ENCODE results near the gene BBS4.

BBS4 gene

DNA sequence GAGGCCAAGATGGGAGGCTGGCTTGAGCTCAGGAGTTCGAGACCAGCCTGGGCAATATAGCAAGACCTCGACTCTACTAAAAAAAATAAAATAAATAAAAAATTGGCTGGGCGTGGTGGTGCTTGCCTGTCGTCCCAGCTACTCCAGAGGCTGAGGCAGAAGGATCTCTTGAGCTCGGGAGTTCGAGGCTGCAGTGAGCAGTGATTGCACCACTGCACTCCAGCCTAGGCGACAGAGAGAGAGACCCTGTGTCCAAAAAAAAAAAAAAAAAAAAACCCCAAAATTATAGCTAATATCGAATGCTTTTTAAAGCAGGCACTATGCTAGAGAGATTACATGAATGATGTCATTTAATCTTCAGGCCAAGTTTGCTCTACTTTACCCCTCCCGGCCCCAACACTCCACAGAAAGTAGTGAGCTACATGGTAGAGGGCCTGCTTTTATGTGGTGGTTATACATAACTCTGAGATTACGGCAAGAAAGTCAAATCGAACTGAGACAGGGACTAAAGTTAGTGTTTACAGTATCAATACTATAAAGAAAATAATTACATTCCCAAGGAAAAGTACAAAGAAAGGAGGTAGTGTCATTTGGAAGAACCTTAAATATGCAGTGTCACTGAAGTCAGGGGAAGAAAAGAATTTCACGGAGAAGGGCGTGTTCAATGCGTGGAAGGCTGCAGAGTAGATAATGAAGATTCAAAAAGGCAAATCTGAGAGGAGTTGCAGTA lies 96.4 kb downstream of the BBS4 start:
- H3K4me3 ChIP-seq (ENCODE audit: low read depth, low read length), result peak overlapping the region; percentile 89
- TF ChIP-seq, protein P1, sequence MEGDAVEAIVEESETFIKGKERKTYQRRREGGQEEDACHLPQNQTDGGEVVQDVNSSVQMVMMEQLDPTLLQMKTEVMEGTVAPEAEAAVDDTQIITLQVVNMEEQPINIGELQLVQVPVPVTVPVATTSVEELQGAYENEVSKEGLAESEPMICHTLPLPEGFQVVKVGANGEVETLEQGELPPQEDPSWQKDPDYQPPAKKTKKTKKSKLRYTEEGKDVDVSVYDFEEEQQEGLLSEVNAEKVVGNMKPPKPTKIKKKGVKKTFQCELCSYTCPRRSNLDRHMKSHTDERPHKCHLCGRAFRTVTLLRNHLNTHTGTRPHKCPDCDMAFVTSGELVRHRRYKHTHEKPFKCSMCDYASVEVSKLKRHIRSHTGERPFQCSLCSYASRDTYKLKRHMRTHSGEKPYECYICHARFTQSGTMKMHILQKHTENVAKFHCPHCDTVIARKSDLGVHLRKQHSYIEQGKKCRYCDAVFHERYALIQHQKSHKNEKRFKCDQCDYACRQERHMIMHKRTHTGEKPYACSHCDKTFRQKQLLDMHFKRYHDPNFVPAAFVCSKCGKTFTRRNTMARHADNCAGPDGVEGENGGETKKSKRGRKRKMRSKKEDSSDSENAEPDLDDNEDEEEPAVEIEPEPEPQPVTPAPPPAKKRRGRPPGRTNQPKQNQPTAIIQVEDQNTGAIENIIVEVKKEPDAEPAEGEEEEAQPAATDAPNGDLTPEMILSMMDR (IDR thresholded peaks at IDR 0.05; ENCODE audit: low read depth, low read length, missing control alignments), result no peak
- DNase-seq (ENCODE audit: low read depth), result no peak
- in situ Hi-C loops (cut with HindIII; ENCODE audit: low sequenced_read_pairs), result no loop called here

DNA sequence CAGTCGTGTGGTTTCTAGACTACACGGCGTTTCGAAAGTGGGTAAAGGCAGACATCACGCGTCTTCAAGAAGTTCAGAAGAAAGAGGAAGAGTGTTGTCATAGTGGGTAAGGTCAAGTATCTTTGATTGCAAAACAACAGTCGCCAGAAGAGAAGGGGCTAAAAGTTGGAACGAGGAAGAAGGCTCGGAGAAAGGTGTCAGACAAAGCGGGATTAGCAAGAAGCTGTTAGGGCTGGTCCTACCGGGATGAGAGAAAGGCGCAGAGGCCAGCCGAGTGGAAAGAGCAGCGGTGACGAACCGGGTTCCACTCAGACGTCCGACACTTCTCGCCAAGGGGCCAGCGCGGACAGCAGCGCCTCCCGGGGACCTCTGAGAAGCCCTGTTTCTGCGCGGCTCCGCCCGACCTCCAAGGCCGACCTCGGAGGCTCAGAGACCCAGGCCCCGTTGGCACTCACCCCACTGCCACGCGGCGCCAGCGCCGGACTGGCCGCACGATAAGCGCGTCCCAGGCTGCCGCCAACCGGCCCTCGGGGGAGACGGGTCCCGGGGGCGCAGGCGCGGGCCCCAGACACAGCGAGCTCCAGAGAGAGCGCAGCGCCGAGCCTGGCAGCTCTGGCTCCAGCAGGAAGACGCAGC lies 97.1 kb downstream of the BBS4 start:
- H3K4me3 ChIP-seq (ENCODE audit: low read depth, low read length), result peak overlapping the region; percentile 89
- TF ChIP-seq, protein P1 (IDR thresholded peaks at IDR 0.05; ENCODE audit: low read depth, low read length, missing control alignments), result no peak
- no peak for DNase-seq (ENCODE audit: low read depth)
- in situ Hi-C loops (cut with HindIII; ENCODE audit: low sequenced_read_pairs), result no loop called here

DNA sequence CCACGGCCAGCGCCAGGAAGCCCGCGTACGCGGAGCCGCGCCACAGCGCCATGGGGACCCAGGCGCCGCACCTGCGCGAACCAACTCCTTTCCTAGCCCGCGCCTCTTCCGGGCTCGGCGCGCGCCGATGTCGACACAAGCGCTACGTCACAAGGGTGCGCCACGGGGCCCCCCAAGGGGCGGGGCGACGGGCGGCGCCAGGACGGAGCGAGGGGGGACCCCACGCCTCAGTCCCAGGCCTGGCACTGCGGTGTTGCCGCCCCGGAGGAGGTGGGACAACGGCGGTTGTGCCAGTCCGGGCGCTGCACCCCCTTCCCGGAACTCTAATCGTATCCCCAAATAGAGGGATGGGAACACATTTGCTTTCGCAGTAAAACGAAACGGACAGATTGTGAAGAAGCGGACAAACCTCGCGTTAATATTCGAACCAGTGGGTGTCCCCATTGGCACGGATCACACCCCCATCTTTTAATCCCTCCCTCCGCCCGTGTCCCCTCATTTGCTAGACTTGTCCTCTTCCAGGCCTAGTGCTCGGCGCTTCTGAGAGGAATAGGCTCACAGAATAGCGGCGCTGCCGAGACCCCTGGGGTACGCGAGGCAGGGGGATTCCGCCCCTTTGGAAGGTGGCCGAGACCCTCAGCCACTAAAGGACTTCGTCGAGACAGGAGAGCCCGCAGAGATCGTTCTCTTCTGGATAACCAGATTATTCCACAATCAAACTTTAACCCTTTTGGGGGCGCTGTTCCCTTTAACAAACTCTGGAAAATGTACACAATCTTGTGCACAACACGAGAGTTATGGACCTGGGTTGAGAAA lies 97.8 kb downstream of the BBS4 start, which contains the start of gene ADPGK:
TSS of gene ADPGK (minus strand) at position 119 of the 816 bp plus-strand sequence. CDS start at position 52, 67 bp downstream.
- H3K4me3 ChIP-seq (ENCODE audit: low read depth, low read length), result peak within 1 kb of the TSS; percentile 89
- in situ Hi-C loops (cut with HindIII; ENCODE audit: low sequenced_read_pairs), result no loop called here
- DNase-seq (ENCODE audit: low read depth), result peak; percentile 82
- TF ChIP-seq, protein P1 (IDR thresholded peaks at IDR 0.05; ENCODE audit: low read depth, low read length, missing control alignments), result peak; percentile 53

DNA sequence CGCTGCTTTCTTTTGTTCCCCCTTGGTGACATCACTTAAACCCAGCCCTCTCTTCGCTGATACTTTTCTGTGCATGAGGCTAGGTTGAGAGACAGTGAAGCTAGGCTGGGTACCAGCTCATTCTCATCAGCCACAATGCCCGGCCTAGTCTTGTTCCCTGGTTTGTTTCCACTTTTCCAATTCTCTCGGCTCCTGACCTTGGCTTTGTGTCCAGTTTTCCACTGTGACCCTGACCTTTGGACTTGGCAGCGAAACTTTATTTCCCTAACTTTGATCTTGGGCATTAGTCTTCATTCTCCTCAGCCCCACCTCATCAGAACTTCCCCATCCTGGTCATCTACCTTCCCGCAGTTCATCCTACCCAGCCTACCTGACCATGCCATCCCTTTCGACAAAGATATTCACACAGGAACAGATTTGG lies 98.5 kb downstream of the BBS4 start:
- H3K4me3 ChIP-seq (ENCODE audit: low read depth, low read length), result peak overlapping the region; percentile 89
- in situ Hi-C loops (cut with HindIII; ENCODE audit: low sequenced_read_pairs), result no loop called here
- no peak for DNase-seq (ENCODE audit: low read depth)
- TF ChIP-seq, protein P1 (IDR thresholded peaks at IDR 0.05; ENCODE audit: low read depth, low read length, missing control alignments), result no peak

DNA sequence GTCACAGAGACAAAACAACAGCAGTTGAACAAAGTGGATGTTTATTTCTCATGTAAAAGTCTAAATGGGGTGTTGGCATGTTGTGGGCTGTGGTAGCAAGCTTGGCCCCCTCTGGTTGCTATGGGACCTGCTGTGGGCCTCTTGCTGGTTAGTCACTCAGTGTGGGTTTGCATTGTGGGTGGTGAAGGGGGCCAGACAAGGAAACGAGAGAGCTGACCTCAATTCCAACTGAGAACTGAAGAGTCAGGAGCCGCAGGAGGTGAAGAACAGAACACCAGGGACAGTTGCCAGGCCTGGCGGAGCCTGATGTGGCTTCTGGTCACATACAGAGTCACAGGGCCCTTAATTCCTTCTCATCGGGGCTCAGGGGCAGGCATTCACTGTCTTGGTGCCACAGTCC lies 99.4 kb downstream of the BBS4 start:
- DNase-seq (ENCODE audit: low read depth), result peak; percentile 80
- TF ChIP-seq, protein P1 (IDR thresholded peaks at IDR 0.05; ENCODE audit: low read depth, low read length, missing control alignments), result no peak
- H3K4me3 ChIP-seq (ENCODE audit: low read depth, low read length), result no peak overlapping the region
- in situ Hi-C loops (cut with HindIII; ENCODE audit: low sequenced_read_pairs), result no loop called here

DNA sequence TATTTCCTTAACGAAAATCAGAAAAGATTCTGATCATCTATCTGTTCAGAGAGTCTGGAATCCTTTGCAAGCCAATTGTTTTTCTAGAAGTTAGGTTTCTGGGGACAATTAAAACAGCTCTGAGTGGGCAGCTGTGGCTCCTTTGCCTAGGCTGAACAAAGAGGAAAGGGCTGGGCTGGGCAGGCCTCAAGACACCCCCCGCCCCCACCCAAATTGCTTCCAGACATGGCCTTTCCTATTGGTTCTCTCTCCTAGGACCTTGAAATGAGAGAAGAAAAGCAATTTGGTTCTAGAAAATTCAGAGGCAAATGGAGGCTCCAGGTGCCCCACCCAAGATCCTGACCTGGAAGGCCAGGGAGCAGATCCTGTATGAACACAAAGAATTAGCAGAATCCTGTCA lies 99.8 kb downstream of the BBS4 start:
- TF ChIP-seq, protein P1 (IDR thresholded peaks at IDR 0.05; ENCODE audit: low read depth, low read length, missing control alignments), result no peak
- DNase-seq (ENCODE audit: low read depth), result no peak
- in situ Hi-C loops (cut with HindIII; ENCODE audit: low sequenced_read_pairs), result no loop called here

More for the DNA sequence above, 99.8 kb downstream of the BBS4 start:
- H3K4me3 ChIP-seq (ENCODE audit: low read depth, low read length), result no peak overlapping the region
